ENCODE measurements around the gene MME. TPM values are rescaled to one million over a fixed set of nuclear protein-coding genes. Genes with fewer than 3 reads are reported as not detected.

The MME gene
- total RNA-seq, 1 experiment from 2014 or later: 23.9 TPM

DNA sequence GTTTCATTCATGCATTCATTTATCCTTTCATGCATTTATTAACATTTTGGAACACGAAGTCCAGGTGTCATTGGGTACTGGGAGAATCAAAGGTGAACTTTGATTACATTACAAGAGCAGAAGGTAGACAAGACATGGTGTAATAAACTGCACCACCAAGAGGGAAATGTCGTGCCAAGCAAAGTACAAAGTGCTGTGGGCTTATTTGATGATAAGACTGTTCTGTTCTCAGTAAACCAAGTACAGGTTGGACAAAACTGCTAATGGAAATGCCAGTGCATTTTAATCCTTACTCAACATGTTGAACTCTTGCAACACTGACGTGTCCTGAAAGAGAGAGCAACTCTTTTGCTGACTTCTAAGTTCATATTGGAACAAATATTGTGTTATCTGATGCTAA, 69.4 kb downstream of the MME start:
- POLR2A ChIA-PET: no interaction called here
- TF ChIP-seq, protein P1, sequence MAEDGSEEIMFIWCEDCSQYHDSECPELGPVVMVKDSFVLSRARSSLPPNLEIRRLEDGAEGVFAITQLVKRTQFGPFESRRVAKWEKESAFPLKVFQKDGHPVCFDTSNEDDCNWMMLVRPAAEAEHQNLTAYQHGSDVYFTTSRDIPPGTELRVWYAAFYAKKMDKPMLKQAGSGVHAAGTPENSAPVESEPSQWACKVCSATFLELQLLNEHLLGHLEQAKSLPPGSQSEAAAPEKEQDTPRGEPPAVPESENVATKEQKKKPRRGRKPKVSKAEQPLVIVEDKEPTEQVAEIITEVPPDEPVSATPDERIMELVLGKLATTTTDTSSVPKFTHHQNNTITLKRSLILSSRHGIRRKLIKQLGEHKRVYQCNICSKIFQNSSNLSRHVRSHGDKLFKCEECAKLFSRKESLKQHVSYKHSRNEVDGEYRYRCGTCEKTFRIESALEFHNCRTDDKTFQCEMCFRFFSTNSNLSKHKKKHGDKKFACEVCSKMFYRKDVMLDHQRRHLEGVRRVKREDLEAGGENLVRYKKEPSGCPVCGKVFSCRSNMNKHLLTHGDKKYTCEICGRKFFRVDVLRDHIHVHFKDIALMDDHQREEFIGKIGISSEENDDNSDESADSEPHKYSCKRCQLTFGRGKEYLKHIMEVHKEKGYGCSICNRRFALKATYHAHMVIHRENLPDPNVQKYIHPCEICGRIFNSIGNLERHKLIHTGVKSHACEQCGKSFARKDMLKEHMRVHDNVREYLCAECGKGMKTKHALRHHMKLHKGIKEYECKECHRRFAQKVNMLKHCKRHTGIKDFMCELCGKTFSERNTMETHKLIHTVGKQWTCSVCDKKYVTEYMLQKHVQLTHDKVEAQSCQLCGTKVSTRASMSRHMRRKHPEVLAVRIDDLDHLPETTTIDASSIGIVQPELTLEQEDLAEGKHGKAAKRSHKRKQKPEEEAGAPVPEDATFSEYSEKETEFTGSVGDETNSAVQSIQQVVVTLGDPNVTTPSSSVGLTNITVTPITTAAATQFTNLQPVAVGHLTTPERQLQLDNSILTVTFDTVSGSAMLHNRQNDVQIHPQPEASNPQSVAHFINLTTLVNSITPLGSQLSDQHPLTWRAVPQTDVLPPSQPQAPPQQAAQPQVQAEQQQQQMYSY (CRISPR knock-in tag; IDR thresholded peaks at IDR 0.05): no peak
- TF ChIP-seq CREM (CRISPR knock-in tag; IDR thresholded peaks at IDR 0.05) (no peak), CBFB (CRISPR knock-in tag; IDR thresholded peaks at IDR 0.05; ENCODE audit: low read depth) (no peak), ZNF121 (CRISPR knock-in tag; IDR thresholded peaks at IDR 0.05) (no peak), ZNF396 (CRISPR knock-in tag; IDR thresholded peaks at IDR 0.05; ENCODE audit: borderline replicate concordance) (no peak), ESRRA (CRISPR knock-in tag; IDR thresholded peaks at IDR 0.05; ENCODE audit: borderline replicate concordance) (no peak), HMGA2 (CRISPR knock-in tag; IDR thresholded peaks at IDR 0.05) (no peak), TCF7 (CRISPR knock-in tag; IDR thresholded peaks at IDR 0.05; ENCODE audit: low read depth) (no peak), FOXJ3 (CRISPR knock-in tag; IDR thresholded peaks at IDR 0.05; ENCODE audit: borderline replicate concordance) (no peak), NFE2L1 (CRISPR knock-in tag; IDR thresholded peaks at IDR 0.05) (no peak), NR1H2 (CRISPR knock-in tag; IDR thresholded peaks at IDR 0.05) (no peak), FOXP1 (CRISPR knock-in tag; IDR thresholded peaks at IDR 0.05; ENCODE audit: borderline replicate concordance) (no peak)
- TF ChIP-seq, protein P2, sequence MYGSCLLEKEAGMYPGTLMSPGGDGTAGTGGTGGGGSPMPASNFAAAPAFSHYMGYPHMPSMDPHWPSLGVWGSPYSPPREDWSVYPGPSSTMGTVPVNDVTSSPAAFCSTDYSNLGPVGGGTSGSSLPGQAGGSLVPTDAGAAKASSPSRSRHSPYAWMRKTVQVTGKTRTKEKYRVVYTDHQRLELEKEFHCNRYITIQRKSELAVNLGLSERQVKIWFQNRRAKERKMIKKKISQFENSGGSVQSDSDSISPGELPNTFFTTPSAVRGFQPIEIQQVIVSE (CRISPR knock-in tag; IDR thresholded peaks at IDR 0.05; ENCODE audit: borderline replicate concordance): no peak
- TF ChIP-seq, protein P3, sequence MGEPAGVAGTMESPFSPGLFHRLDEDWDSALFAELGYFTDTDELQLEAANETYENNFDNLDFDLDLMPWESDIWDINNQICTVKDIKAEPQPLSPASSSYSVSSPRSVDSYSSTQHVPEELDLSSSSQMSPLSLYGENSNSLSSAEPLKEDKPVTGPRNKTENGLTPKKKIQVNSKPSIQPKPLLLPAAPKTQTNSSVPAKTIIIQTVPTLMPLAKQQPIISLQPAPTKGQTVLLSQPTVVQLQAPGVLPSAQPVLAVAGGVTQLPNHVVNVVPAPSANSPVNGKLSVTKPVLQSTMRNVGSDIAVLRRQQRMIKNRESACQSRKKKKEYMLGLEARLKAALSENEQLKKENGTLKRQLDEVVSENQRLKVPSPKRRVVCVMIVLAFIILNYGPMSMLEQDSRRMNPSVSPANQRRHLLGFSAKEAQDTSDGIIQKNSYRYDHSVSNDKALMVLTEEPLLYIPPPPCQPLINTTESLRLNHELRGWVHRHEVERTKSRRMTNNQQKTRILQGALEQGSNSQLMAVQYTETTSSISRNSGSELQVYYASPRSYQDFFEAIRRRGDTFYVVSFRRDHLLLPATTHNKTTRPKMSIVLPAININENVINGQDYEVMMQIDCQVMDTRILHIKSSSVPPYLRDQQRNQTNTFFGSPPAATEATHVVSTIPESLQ (CRISPR knock-in tag; IDR thresholded peaks at IDR 0.05): no peak
- no peaks in the 10 kb centered on the region for H3K9me3 Mint-ChIP-seq
- H3K36me3 Mint-ChIP-seq: no peaks in the 10 kb centered on the region
- ATAC-seq (no peak), DNase-seq (ENCODE audit: low spot score) (no peak)
- no peaks in the 10 kb centered on the region for H3K4me1 Mint-ChIP-seq
- H3K4me3 Mint-ChIP-seq: no peak overlapping the region
- no peaks in the 10 kb centered on the region for H3K27me3 Mint-ChIP-seq (ENCODE audit: low read depth)
- CTCF ChIA-PET: no interaction called here
- H3K27ac Mint-ChIP-seq: no peak overlapping the region

DNA sequence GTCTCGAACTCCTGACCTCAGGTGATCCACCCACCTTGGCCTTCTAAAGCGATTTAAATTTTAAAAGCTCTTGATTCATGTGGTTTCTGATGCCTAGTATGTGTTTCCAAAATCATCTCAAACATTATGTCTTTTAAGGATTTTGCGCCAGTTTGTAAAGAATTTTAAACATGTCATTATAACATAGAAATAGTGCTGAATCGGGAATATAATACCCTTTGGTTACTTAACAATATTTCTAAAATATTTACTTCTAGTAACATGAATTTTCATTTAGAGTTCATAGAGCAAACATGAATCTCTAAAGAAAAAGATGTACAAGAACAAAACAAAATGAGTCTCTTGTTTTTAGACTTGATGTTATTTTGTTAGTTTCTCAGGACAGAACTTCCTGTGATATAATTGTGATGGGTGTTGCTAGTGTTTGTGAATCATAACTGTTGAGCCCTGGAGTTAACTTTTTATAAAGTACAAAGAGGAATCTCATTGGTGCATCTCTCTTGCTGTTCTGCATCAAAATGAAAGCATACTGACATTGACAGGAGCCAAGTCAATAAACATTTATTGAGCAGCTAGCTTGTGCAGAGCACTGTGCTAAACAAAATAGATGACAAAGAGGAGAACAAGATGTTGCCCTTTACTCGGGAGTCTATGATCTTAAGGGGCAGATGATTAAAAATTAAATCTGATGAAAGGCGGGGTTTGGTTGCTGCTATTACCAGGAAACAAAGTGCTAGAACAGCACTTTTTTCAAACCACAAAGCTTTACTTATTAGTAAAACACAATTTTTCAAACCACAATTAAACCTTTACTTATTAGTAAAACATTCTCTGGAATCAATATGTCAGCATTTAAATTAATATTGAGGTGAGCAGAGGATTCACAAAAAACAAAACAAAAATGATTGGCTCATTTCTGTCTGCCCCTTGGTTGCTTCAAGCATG, 73.4 kb downstream of the MME start:
- POLR2A ChIA-PET: no interaction called here
- CTCF ChIA-PET: no interaction called here
- Mint-ChIP-seq H3K4me1 (no peaks in the 10 kb centered on the region), H3K4me3 (no peak overlapping the region), H3K27me3 (ENCODE audit: low read depth) (no peaks in the 10 kb centered on the region), H3K36me3 (no peaks in the 10 kb centered on the region), H3K9me3 (no peaks in the 10 kb centered on the region), H3K27ac (no peak overlapping the region)
- ATAC-seq (no peak), DNase-seq (ENCODE audit: low spot score) (no peak)
- TF ChIP-seq GTF2I (CRISPR knock-in tag; conservative IDR thresholded peaks at IDR 0.05) (no peak), SP1 (CRISPR knock-in tag; conservative IDR thresholded peaks at IDR 0.05) (no peak)
- TF ChIP-seq, protein P4, sequence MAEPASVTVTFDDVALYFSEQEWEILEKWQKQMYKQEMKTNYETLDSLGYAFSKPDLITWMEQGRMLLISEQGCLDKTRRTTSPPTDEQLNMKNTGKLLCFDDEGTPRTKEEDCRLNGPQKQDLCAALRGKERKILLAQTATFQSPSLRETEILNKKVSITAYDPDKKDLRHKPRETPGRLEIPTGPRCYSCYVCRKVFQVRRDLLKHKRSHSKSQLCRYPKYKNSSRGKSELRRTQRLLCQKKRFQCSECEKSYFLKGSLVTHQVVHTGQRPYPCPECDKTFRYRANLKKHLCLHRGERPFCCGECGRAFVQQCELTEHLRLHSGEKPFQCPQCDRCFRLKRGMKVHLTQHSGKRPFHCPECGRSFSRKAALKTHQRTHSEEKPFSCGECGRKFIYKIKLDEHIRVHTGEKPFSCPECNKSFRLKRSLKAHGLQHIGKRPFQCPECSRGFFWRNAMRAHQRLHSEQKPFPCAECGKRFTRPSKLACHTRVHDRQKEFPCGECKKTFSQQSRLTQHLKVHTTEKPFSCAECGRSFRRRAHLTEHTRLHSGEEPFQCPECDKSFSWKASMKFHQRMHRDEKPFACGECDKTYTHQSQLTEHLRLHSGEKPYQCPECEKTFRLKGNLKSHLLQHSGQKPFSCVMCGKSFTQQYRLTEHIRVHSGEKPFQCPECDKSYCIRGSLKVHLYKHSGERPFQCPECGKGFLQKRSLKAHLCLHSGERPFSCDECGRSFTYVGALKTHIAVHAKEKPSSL (CRISPR knock-in tag; conservative IDR thresholded peaks at IDR 0.05): no peak
- TF ChIP-seq, protein P5, sequence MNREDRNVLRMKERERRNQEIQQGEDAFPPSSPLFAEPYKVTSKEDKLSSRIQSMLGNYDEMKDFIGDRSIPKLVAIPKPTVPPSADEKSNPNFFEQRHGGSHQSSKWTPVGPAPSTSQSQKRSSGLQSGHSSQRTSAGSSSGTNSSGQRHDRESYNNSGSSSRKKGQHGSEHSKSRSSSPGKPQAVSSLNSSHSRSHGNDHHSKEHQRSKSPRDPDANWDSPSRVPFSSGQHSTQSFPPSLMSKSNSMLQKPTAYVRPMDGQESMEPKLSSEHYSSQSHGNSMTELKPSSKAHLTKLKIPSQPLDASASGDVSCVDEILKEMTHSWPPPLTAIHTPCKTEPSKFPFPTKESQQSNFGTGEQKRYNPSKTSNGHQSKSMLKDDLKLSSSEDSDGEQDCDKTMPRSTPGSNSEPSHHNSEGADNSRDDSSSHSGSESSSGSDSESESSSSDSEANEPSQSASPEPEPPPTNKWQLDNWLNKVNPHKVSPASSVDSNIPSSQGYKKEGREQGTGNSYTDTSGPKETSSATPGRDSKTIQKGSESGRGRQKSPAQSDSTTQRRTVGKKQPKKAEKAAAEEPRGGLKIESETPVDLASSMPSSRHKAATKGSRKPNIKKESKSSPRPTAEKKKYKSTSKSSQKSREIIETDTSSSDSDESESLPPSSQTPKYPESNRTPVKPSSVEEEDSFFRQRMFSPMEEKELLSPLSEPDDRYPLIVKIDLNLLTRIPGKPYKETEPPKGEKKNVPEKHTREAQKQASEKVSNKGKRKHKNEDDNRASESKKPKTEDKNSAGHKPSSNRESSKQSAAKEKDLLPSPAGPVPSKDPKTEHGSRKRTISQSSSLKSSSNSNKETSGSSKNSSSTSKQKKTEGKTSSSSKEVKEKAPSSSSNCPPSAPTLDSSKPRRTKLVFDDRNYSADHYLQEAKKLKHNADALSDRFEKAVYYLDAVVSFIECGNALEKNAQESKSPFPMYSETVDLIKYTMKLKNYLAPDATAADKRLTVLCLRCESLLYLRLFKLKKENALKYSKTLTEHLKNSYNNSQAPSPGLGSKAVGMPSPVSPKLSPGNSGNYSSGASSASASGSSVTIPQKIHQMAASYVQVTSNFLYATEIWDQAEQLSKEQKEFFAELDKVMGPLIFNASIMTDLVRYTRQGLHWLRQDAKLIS (CRISPR knock-in tag; IDR thresholded peaks at IDR 0.05; ENCODE audit: borderline replicate concordance): no peak
- TF ChIP-seq, protein P6, sequence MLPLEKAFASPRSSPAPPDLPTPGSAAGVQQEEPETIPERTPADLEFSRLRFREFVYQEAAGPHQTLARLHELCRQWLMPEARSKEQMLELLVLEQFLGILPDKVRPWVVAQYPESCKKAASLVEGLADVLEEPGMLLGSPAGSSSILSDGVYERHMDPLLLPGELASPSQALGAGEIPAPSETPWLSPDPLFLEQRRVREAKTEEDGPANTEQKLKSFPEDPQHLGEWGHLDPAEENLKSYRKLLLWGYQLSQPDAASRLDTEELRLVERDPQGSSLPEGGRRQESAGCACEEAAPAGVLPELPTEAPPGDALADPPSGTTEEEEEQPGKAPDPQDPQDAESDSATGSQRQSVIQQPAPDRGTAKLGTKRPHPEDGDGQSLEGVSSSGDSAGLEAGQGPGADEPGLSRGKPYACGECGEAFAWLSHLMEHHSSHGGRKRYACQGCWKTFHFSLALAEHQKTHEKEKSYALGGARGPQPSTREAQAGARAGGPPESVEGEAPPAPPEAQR (CRISPR knock-in tag; IDR thresholded peaks at IDR 0.05): no peak

Measured in WTC11 (cell line).